ENCODE results near the gene B4GALT5.
A peak's percentile ranks its signal among the peaks of the same experiment; 100 is the strongest.
"Not testable (repeated sequence)": the region's sequence is repeated elsewhere in the genome, so short reads cannot be mapped to it uniquely, and the experiment has no call there.

Gene B4GALT5, protein sequence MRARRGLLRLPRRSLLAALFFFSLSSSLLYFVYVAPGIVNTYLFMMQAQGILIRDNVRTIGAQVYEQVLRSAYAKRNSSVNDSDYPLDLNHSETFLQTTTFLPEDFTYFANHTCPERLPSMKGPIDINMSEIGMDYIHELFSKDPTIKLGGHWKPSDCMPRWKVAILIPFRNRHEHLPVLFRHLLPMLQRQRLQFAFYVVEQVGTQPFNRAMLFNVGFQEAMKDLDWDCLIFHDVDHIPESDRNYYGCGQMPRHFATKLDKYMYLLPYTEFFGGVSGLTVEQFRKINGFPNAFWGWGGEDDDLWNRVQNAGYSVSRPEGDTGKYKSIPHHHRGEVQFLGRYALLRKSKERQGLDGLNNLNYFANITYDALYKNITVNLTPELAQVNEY

DNA sequence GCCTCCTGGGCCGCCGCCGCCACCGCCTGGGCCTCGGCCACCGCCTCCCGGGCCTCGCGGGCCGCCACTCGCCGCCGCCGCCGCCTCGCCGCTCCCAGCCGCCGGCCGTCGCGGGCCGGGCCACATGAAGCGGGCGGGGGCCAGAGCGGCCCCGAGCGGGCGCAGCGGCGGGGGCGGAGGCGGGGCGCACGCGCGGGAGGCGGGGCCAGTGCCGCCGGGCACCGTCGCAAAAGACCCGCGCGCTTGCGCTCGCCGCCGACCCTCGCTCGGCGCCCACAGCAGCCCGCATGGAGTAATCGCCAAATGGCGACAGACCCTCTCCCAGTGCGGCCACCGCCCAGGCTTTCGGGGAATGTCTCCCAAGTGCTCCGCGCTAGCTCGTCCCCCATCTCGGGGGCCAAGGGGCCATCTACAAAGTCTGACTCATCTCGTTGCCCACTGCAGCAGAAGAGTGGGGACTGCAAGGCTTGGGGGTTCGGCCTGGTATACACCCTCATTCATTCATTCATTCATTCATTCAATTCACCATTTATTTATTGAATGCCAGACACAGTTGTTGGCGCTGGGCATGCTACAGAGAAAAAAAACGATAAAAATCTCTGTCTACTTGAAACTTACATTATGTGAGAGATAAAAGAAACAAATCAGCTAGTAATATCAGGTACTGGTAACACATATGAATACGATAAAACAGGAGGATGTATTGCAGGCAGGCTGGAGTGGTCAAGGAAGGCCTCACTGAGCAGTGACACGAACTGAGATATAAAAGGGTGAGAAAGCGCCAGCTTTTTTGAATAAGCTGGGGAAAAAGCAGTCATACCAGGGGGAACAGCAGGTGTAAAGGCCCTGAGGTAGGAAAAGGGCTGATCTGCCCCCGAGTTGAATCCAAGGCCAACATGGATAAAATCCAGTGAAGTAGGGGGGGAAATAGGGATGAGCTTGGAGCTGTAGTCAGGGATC lies at the start of gene B4GALT5:
Gene B4GALT5, minus strand, starts transcription at position 126 of the 960 bp plus-strand sequence. CDS start 188 bp downstream, outside the sequence.
- no peak for DNase-seq

DNA sequence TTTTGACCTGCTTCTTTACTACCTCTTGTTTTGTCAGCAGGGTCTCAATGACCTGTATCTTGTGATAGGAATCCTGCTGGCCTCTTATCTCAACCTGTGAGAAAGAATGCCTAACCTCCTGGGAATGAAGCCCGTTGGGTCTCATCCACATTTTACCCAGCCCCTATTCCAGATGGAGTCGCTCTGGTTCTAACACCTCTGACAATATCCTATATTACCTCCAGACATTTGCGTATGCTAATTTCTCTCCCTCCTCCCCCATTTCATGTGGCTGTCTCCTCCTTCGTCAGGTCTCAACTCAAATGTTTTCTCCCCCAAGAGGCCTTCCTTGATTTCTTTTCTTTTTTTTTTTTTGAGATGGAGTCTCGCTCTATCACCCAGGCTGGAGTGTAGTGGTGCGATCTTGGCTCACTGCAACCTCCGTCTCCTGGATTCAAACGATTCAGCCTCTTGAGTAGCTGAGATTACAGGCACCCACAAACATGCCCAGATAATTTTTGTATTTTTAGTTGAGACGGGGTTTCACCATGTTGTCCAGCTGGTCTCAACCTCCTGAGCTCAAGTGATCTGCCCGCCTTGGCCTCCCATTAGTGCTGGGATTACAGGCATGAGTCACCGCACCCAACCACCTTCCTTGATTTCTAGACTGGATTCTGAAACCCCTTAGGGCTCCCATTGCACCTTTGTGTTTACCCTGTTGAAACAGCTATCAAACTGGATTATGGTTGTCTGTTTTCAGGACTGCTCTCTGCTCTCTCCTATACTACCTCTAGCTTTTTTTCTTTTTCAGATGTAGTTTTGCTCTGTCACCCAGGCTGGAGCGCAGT lies 49.5 kb upstream of the B4GALT5 start:
- no peak for DNase-seq

DNA sequence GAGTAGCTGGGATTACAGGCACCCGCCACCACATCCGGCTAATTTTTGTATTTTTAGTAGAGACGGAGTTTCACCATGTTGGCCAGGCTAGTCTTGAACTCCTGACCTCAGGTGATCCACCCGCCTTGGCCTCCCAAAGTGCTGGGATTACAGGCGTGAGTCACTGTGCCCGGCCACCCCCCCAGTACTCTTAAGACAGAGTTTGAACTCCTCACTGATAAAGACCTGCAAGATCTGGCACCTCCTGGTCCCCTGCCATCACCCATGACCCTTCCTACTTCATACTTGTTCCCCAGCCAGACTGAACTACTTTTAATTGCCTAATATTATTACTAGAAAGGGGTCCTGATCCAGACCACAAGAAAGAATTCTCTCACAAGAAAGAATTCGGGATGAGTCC lies 48.2 kb upstream of the B4GALT5 start:
- not testable (repeated sequence) for DNase-seq

DNA sequence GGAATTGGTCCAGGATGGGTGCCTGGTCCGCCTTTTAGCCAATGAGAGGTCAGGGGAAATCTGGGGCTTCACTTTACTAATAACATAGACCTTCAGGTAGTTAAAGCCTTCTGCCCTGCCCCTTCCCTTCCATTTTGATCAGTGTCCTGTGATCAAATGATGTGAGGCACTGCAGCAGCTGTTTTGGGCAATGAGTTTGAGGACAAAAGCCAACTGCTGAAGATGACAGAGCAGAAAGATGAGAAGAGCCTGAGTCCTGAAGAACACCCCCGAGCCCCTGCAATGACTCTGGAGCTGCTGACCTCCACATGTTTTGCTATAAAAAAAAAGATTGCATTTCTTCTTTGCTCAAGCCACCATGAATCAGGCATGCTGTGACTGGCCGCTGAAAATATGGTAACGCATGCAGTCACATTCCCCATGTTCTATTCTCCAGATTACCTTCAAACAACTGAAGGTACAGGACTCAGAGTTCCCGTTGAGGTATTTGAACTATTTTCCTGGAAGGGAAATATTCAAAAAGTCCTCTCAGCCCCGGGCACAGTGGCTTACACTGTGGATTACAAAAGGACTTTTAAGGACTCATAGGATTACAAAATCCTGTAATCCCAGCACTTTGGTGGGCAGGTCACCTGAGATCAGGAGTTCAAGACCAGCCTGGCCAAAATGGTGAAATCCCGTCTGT lies 45.7 kb upstream of the B4GALT5 start:
- DNase-seq = no peak

DNA sequence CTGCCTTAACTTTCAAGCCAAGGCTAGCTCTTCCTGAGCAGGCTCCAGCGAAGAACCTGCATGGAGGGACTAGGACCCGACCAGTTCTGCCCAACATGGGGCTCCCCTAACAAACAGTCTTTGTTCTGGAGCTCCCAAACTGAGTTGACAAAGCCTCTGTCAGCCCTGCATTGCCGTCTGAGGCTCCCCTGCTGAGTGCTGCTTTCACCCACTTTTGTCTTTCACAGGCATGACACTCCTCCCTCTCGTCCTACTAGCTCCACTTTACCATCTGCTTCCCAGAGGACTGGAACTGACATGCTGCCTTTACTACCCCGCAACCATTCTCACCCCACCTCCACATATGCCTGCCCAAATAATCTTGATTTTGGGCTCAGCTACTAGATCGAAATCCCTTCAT lies 45.1 kb upstream of the B4GALT5 start:
- no peak for DNase-seq

DNA sequence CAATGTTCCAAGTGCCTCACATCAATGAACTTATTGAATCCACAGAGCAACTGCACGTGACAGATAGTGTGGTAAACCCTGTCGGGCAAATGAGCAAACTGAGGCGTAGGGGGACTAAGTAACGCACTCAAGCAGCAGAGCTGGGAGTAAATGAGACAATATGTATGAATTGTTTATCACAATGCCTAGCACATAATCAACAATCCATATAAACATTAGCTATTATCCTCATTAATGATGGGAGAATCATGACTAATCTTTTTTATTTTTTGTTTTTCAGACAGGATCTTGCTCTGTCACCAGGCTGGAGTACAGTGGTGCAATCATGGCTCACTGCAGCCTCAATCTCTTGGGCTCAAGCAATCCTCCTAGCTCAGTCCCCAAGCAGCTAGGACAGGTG lies 43.9 kb upstream of the B4GALT5 start:
- DNase-seq = no peak

DNA sequence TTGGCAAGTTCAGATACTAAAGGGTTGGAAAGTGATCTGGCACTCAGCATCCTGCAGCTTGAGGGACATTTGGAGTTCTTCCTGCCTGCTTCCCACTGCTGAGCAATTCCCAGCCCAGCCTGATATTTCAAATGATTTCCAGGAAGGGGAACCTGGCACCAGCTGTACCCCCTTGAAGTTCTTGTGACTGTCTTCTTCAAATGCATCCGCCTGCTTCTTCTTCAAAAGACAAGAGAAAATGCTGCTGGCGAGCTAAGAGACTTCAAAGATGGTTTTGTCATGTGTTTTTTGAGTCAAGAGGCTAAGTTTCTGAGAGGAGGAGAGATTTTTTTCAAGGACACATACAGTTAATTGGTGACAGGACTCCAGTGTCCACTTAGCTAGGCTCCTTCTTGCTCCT lies 42.6 kb upstream of the B4GALT5 start:
- DNase-seq = no peak

DNA sequence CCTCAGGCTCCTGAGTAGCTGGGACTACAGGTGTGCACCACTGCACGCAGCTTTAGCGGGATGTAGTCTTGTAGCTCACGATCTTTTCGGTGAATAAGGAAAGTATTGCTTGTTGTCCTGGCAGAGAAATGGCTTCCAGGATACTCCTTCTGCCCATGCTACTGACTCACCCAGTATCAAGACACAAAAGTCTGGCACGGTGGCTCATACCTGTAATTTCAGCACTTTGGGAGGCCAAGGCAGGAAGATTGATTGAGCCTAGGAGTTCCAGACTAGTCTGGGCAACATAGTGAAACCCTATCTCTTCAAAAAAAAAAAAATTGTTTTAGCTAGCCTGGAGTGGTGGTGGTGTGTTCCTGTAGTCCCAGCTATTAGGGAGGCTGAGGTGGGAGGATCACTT lies 40.9 kb upstream of the B4GALT5 start:
- DNase-seq = no peak

DNA sequence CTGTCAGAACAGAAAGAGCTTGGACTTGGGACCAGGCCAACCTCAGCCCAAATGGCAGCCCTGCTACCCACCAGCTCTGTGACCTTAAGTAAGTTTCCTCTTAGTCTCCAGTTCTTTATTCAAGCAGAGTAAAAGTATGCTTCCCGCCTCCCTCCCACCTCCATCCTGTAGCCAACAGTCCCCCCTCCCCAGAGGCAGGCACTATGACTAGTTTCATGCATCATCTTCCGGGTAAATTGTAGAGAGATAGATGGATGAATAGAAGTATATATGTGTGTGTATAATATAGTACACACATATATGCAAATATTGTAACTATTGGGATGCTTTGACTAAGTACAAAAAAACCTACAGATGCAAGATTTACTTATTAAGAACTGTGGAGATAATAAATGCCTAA lies 39.5 kb upstream of the B4GALT5 start:
- DNase-seq = no peak

DNA sequence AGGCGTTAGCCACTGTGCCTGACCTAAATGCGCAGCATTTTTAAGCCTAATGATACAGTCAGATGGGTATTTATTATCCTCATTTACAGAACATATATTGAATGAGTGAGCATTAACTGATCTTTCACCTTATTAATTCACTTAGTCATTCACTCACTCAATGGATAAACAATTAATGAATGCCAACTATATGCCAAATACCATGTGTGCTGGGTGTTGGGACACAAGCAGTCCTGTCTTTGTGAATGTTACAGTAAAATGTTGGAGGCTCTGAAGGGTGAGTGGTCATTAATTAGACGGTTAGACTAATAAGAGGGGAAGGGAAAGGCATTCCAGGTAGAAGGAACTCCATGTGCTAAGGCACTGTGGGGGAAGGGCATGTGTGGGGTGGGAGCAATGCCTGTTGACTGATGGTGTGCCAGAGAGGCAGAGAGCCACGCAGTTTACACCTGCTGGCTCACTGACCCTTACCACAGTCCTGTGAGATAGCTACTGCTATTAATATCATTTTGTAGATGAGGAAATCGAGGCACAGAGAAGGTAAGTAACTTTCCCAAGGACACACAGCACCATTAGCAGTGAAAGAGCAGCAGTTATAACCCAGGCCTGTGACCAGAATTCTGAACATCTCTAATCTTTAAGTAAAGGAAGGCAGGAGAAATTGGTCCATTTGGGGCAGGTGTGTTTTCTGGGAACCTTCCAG lies 38.7 kb upstream of the B4GALT5 start:
- no peak for DNase-seq

DNA sequence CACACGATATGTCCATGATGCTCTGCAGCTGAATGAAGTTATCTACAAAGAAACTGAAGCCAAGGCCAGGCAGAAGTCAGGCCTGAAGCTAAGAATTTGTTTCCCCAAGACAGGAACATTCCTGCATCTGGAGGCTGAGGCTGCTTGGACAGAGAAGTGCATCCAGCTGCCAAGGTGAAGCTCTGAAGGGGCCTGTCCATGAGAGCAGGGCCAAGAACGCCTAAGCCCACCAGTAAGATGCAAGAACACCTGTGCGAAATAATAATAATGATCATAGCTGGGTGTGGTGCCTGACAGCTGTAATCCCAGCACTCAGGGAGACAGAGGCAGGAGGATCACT lies 37.7 kb upstream of the B4GALT5 start:
- DNase-seq = no peak

DNA sequence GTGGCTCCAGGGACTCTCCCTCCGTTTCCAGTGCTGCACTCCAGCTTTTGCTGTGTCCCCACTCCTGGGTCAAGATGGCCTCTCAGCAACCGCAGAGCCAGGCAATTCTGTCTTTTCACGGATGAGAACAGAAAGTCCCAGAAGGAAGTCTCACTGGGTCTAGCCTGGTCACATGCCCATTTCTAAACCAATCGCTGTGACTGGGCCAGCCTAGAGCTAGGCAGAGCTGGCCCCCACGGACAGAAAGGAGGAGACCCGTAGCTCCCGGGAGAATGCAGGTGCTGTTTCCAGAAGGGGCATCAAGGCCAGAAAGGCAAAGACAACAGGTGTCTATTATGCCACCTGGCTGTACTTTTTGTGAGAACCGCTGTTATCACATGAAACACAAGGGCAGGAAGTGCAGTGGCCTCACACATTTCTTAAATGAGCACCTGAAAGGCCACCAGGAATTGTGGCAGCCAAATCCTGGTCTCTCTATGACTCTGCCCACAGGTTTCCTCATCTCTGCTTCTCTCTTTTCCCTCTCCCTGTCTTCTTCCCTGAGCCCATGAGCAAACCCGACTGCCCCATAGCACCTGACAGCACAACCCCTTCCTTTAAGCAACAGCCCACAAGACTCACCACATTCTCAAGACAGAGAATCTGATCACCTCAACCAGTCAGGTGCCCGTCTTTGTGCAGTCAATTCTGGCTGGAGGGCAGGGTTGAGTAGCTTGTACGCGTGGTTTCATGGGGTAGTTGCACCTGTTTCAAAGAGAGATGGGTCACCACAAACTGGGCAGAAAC lies 37.1 kb upstream of the B4GALT5 start:
- no peak for DNase-seq

DNA sequence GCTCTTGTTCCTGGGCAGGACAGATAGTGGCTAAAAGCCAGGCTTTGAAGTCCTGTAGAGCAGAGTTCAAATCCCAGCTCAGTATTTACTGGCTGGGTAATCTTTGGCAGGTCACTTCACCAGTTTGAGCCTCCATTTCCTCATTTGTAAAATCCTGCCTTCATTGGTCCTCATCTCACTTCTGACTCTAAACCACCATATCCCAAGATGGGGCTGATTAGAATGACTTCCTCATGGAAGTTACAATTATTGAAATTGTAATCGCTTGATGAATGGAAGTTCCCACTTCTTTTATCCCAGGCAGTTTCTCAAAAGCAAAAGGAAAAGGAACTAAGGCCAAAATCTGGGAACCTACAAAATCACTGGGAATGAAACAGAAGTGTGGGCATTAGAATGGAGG lies 35.9 kb upstream of the B4GALT5 start:
- DNase-seq = no peak

DNA sequence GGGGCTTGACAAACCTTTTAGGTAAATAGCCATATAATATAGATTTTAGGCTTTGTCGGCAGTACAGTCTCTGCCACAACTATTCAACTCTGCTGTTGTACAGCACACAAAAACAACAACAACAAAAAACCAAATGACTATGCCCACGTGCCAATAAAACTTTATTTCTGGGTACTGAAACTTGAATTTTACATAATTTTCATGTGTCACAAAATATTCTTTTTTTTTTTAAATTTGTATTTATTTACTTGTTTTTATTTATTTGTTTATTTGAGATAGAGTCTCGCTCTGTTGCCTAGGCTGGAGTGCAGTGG lies 34.8 kb upstream of the B4GALT5 start:
- DNase-seq = no peak

DNA sequence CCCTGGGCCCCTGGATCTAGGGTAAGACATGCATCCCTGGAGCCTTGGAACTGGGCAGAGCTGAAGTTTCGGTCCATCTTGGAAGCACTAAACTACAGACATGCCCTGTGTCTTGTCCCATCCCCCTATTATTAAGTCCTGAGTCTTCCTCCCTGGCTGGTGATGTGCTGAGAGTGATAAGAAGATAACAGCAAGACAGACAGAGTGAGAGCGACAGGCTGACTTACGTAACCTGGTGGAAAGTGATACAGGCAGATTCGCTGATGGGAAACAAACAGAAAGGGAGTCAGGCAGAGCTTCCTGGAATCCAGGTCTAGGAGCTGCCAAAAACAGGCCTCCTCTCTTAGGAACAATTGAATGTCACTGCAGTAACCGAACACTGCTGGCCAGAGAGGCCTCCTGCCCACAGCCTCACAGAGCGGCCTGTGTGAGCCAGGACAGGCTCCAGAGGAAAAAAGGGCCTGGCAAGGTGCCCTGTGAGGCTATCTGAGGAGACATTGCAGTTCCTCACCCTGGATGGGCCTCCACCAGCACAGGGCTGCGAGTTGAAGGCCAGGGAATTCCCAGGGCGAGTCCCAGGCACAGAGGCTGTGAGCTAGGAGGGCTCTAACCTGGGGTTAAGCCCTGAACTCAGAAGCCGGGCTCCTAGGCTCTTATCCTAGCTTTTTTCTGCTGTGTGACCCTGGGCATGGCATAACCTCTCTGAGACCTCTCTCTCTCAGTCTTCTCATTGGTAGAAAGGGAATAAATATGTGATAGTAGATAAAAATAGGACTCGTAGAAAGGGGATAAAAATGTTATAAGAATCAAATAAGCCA lies 34.2 kb upstream of the B4GALT5 start:
- DNase-seq = peak in 1 of 2 experiments; percentile 18

DNA sequence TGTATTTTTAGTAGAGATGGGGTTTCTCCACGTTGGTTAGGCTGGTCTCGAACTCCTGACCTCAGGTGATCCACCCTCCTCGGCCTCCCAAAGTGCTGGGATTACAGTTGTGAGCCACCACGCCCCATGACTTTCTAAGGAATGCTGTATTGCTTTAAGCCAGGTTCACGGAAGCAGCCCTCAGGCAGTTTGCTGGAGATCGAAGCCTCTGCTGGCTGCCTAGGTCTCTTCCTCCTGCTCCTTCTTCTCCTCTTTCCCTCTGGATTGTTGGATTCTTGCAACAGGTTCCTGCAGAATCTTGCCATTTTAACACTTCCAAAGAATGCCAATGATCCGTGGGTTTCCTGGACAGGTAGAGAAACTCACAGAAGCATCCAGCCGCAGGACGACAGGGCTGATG lies 29.3 kb upstream of the B4GALT5 start:
- DNase-seq = no peak

DNA sequence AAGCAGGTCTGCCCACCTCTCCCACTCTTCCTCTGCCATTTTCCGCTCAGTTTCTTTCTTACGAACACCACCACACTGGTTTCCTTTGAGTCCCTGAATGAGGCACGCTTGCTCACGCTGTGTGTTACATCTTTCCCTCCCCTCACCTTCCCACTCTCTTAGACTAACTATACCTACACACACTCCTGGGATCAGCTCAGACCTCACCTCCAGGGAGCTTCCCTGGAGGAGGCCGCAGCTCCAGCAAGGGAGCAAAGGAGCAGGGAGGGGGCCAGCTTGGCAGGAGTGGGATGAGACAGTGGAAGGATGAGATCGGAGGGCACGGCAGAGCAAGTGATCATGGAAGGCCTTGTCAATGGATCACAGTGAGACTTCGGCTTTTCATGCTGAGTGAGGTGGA lies 28.3 kb upstream of the B4GALT5 start:
- DNase-seq = no peak

DNA sequence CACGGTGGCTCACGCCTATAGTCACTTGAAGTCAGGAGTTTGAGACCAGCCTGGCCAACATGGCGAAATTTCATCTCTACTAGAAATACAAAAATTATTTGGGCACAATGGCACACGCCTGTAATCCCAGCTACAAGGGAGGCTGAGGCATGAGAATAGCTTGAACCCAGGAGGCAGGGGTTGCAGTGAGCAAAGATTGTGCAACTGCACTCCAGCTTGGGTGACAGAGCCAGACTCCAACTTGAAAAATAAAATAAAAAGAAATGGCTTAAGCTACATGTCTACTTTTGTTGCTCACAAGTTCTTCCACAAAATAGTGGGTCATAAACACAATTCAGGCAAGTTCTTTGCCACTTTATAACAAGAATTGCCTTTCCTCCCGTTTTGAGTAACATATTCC lies 27.1 kb upstream of the B4GALT5 start:
- no peak for DNase-seq

DNA sequence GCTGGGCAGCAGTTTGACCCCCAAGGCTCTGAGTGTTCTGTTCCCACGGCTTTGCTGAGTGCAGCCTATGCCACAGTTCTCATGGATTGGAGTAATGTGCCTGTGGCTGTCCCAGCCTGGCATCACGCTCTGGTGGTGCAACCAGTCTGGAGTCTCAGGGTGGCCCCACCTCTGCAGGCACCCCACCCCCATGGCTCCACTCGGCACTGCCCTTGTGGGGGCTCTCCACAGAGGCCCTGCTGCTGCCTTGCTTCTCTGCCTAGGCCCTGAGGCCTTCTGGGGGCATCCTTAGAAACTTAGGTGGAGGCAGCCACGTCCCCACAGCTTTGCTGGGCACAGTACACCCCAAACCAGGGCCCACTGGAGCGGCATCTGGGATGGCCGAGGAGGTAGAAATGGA lies 25.4 kb upstream of the B4GALT5 start:
- DNase-seq = no peak

DNA sequence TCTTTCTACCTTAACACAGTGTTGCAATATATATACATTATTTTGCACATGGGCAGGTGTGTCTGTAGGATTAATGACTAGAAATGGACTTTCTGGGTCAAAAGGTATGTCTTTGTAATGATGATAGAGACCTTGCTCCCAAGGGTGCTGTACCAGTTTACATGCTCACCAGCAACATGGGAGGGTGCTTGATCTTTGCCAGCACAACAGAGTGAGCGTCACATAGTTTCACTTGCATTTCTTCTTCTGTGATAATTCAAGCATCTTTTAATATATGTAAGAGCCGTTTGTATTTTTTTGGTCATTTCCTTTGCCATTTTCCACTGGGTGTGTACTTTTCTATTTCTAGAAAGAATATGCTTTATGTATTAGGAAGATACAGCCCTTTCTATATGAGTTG lies 23.6 kb upstream of the B4GALT5 start:
- no peak for DNase-seq

Measured in cerebellar nuclear complex (tissue), 1 donor.